ENCODE data around the gene HIRA.

HIRA gene

DNA sequence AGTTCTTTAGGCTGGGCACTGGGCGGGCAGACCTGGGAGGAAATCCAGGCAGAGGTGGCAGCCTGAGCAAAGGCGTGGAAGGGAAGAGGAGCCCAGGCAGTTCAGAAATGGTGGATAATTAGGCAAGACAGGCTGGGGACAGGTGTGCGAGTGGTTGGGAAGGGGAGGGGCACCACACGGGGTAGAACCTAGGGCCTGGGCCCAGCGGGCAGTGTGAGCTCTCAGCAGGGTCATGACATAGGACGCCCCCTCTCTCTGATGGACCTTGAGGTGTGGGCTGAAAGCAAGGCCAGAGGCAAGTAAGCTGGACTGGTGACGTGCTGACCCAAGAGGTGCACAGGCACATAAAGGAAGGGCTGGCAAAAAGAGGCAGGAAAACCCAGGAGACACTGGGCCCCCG lies 40.7 kb upstream of the HIRA start:
- TF ChIP-seq NFIC (IDR thresholded peaks at IDR 0.05) = no peak
- TF ChIP-seq, protein P1, sequence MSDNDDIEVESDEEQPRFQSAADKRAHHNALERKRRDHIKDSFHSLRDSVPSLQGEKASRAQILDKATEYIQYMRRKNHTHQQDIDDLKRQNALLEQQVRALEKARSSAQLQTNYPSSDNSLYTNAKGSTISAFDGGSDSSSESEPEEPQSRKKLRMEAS (IDR thresholded peaks at IDR 0.05) = no peak
- TF ChIP-seq TCF12 (IDR thresholded peaks at IDR 0.05; ENCODE audit: low read depth) = no peak
- TF ChIP-seq CEBPB (IDR thresholded peaks at IDR 0.05) = no peak

DNA sequence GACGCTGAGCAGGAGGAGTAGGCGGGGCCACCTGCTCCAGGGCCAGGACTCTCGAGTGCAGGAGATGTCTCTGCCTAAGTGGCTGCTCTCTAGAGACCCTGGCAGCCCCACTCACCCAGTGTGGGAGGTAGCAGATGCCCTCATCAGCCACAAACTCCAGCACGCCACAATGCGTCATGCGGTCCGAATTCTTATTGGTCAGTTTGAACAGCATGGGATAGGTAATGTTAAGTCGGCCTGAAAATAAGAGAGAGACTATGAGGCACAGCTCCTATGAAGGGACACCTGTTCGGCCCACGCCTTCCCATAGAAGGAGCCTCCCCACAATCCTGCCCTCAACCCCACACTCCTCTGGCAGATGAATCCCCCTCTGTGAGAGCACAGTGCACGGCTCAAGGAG lies 40.0 kb upstream of the HIRA start:
- TF ChIP-seq, protein P2, sequence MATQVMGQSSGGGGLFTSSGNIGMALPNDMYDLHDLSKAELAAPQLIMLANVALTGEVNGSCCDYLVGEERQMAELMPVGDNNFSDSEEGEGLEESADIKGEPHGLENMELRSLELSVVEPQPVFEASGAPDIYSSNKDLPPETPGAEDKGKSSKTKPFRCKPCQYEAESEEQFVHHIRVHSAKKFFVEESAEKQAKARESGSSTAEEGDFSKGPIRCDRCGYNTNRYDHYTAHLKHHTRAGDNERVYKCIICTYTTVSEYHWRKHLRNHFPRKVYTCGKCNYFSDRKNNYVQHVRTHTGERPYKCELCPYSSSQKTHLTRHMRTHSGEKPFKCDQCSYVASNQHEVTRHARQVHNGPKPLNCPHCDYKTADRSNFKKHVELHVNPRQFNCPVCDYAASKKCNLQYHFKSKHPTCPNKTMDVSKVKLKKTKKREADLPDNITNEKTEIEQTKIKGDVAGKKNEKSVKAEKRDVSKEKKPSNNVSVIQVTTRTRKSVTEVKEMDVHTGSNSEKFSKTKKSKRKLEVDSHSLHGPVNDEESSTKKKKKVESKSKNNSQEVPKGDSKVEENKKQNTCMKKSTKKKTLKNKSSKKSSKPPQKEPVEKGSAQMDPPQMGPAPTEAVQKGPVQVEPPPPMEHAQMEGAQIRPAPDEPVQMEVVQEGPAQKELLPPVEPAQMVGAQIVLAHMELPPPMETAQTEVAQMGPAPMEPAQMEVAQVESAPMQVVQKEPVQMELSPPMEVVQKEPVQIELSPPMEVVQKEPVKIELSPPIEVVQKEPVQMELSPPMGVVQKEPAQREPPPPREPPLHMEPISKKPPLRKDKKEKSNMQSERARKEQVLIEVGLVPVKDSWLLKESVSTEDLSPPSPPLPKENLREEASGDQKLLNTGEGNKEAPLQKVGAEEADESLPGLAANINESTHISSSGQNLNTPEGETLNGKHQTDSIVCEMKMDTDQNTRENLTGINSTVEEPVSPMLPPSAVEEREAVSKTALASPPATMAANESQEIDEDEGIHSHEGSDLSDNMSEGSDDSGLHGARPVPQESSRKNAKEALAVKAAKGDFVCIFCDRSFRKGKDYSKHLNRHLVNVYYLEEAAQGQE (IDR thresholded peaks at IDR 0.05; ENCODE audit: low read depth) = no peak
- TF ChIP-seq TCF12 (IDR thresholded peaks at IDR 0.05; ENCODE audit: low read depth) = no peak
- no peak for TF ChIP-seq EGR1 (IDR thresholded peaks at IDR 0.05)
- TF ChIP-seq TAF1 (IDR thresholded peaks at IDR 0.05; ENCODE audit: low read depth) = no peak
- no peak for TF ChIP-seq CREB1 (IDR thresholded peaks at IDR 0.05; ENCODE audit: low read depth)
- TF ChIP-seq CEBPB (IDR thresholded peaks at IDR 0.05) = no peak
- no peak for TF ChIP-seq FOXM1 (IDR thresholded peaks at IDR 0.05; ENCODE audit: borderline replicate concordance, low read depth)
- TF ChIP-seq TEAD4 (IDR thresholded peaks at IDR 0.05) = no peak
- TF ChIP-seq RAD21 (IDR thresholded peaks at IDR 0.05; ENCODE audit: low read depth) = no peak
- TF ChIP-seq ZBTB7A (IDR thresholded peaks at IDR 0.05; ENCODE audit: low read depth) = no peak

DNA sequence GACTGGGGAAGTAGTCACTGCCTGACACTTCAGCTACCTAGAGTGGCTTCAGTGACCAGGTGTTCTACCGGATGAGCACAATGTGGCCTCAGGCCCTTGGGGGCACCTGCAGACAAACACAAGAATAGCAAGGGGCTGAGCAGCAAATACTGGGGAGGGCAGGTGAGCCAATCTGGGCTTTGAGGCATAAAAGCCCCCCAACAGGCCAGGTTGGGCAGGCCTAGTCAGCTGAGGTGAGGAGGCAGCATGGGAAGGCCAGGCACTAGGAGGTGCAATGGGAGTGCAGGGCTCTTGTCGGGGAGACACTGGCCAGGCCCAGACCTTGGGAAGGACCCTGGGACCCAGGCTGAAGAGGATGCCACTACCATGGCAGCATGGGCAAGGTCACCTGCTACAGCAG lies 38.5 kb upstream of the HIRA start:
- TF ChIP-seq, protein P1 (IDR thresholded peaks at IDR 0.05) = no peak
- TF ChIP-seq EP300 (IDR thresholded peaks at IDR 0.05; ENCODE audit: borderline replicate concordance) (no peak), EGR1 (IDR thresholded peaks at IDR 0.05) (no peak), YY1 (IDR thresholded peaks at IDR 0.05; ENCODE audit: low read depth) (no peak), FOXM1 (IDR thresholded peaks at IDR 0.05; ENCODE audit: borderline replicate concordance, low read depth) (no peak), TAF1 (IDR thresholded peaks at IDR 0.05; ENCODE audit: low read depth) (no peak), CREB1 (IDR thresholded peaks at IDR 0.05; ENCODE audit: low read depth) (no peak), RAD21 (IDR thresholded peaks at IDR 0.05; ENCODE audit: low read depth) (no peak), CEBPB (IDR thresholded peaks at IDR 0.05) (no peak), TCF12 (IDR thresholded peaks at IDR 0.05; ENCODE audit: low read depth) (no peak), NFIC (IDR thresholded peaks at IDR 0.05) (no peak), ZBTB7A (IDR thresholded peaks at IDR 0.05; ENCODE audit: low read depth) (no peak), TEAD4 (IDR thresholded peaks at IDR 0.05) (no peak)
- TF ChIP-seq, protein P2 (IDR thresholded peaks at IDR 0.05; ENCODE audit: low read depth) = no peak
- TF ChIP-seq, protein P3, sequence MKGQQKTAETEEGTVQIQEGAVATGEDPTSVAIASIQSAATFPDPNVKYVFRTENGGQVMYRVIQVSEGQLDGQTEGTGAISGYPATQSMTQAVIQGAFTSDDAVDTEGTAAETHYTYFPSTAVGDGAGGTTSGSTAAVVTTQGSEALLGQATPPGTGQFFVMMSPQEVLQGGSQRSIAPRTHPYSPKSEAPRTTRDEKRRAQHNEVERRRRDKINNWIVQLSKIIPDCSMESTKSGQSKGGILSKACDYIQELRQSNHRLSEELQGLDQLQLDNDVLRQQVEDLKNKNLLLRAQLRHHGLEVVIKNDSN (IDR thresholded peaks at IDR 0.05) = no peak

DNA sequence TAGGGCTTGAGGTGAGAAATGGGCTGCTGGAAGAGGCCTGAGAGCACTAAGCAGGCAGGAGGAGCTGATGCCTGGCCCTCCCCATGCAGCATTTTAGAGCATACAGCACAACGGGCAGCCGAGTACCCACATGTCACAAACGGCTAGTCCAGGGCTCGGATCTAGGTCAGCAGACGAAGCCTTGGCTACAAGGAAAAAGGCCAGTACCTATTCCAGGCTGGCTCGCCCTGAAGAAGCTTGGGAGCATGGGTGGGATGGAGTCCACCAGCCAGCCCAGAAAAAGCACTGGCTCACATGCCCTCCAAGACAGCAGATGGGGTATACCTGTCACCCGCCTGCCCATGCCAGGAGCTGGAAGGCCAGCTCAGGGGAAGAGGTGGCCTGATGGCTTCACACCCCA lies 37.9 kb upstream of the HIRA start:
- TF ChIP-seq YY1 (IDR thresholded peaks at IDR 0.05; ENCODE audit: low read depth) (no peak), TCF12 (IDR thresholded peaks at IDR 0.05; ENCODE audit: low read depth) (no peak), RAD21 (IDR thresholded peaks at IDR 0.05; ENCODE audit: low read depth) (no peak), FOXM1 (IDR thresholded peaks at IDR 0.05; ENCODE audit: borderline replicate concordance, low read depth) (no peak), NFIC (IDR thresholded peaks at IDR 0.05) (no peak), CEBPB (IDR thresholded peaks at IDR 0.05) (no peak), EP300 (IDR thresholded peaks at IDR 0.05; ENCODE audit: borderline replicate concordance) (no peak), EGR1 (IDR thresholded peaks at IDR 0.05) (no peak), ZBTB7A (IDR thresholded peaks at IDR 0.05; ENCODE audit: low read depth) (no peak), TEAD4 (IDR thresholded peaks at IDR 0.05) (no peak), CREB1 (IDR thresholded peaks at IDR 0.05; ENCODE audit: low read depth) (no peak), TAF1 (IDR thresholded peaks at IDR 0.05; ENCODE audit: low read depth) (no peak)
- TF ChIP-seq, protein P1 (IDR thresholded peaks at IDR 0.05) = no peak
- TF ChIP-seq, protein P3 (IDR thresholded peaks at IDR 0.05) = no peak
- TF ChIP-seq, protein P2 (IDR thresholded peaks at IDR 0.05; ENCODE audit: low read depth) = no peak

All from Ishikawa (cell line).